ENCODE data around the gene PAGE2. TPM values are rescaled to one million over a fixed set of nuclear protein-coding genes. Genes with fewer than 3 reads are reported as not detected.

The PAGE2 gene
- total and polyA plus RNA-seq, 12 donors = not detected

- 94 to 95% methylated on average over 7 of the region's 7 CpGs for WGBS, 2 donors
- Histone ChIP-seq H3K36me3 (no peaks in the 10 kb centered on the region), H3K27me3 (peaks cover 0 to 55% (median 0%) of the 10 kb centered on the region in 7 donors), H3K27ac (no peak overlapping the region), H3K9me3 (no peaks in the 10 kb centered on the region), H3K4me1 (no peaks in the 10 kb centered on the region), H3K4me3 (no peak overlapping the region)
- intact Hi-C loops (cut with DNase I) = no loop called here
- TF ChIP-seq CTCF (IDR thresholded peaks at IDR 0.05) = no peak
- no peak for ATAC-seq
- DNase-seq = no peak
Measured at GRCh38 chrX:55123900-55124299, 35.1 kb downstream of the PAGE2 start.

- Histone ChIP-seq H3K4me3 (no peak overlapping the region), H3K9me3 (no peaks in the 10 kb centered on the region), H3K36me3 (no peaks in the 10 kb centered on the region), H3K27me3 (peaks cover 0 to 58% (median 0%) of the 10 kb centered on the region in 7 donors), H3K27ac (no peak overlapping the region), H3K4me1 (no peaks in the 10 kb centered on the region)
- no peak for TF ChIP-seq CTCF (IDR thresholded peaks at IDR 0.05)
- 59 to 76% methylated on average over 2 of the region's 2 CpGs for WGBS, 2 donors
- intact Hi-C loops (cut with DNase I) = no loop called here
- DNase-seq (no peak), ATAC-seq (no peak)
Measured at GRCh38 chrX:55127692-55128091, 38.9 kb downstream of the PAGE2 start.

- TF ChIP-seq CTCF (IDR thresholded peaks at IDR 0.05) = no peak
- Histone ChIP-seq H3K27ac (no peak overlapping the region), H3K36me3 (no peaks in the 10 kb centered on the region), H3K9me3 (no peaks in the 10 kb centered on the region), H3K4me1 (no peaks in the 10 kb centered on the region), H3K4me3 (no peak overlapping the region), H3K27me3 (peaks cover 0 to 47% (median 0%) of the 10 kb centered on the region in 7 donors)
- no peak for ATAC-seq
- WGBS, 2 donors = 85% methylated on average over 2 of the region's 2 CpGs
- DNase-seq = no peak
- intact Hi-C loops (cut with DNase I) = no loop called here
Measured at GRCh38 chrX:55129361-55129760, 40.5 kb downstream of the PAGE2 start.

- DNase-seq (no peak), ATAC-seq (no peak)
- Histone ChIP-seq H3K4me3 (no peak overlapping the region), H3K36me3 (no peaks in the 10 kb centered on the region), H3K27ac (no peak overlapping the region), H3K4me1 (no peaks in the 10 kb centered on the region), H3K9me3 (no peaks in the 10 kb centered on the region), H3K27me3 (peaks cover 0 to 41% (median 0%) of the 10 kb centered on the region in 7 donors)
- 86 to 94% methylated on average over 4 of the region's 4 CpGs for WGBS, 2 donors
- no peak for TF ChIP-seq CTCF (IDR thresholded peaks at IDR 0.05)
- intact Hi-C loops (cut with DNase I) = loop anchor here in 5 of 10 donors (10.0 kb wide), 5 partner anchors 194 to 1114 kb away; partner anchors contain the start of gene RRAGB (in 1 of the 5)
Measured at GRCh38 chrX:55130481-55130880, 41.7 kb downstream of the PAGE2 start.
